22Rv1 (cell line): ENCODE results near the gene SLC28A3.

Source experiments
- CTCF ChIP-seq: fragments of 450-650 bp; IDR thresholded peaks from 2 replicates; pipeline ENCODE4 v1.5.1; 2017; ENCODE audit warnings: mild to moderate bottlenecking
- ZFX ChIP-seq: fragments of 450-650 bp; IDR thresholded peaks from 2 replicates; pipeline ENCODE4 v1.6.1; 2017; ENCODE audit warnings: antibody characterized with exemption, borderline replicate concordance

- TF ChIP-seq CTCF (no peak), ZFX (no peak)
These were observed 45.0 kb upstream of the SLC28A3 start for GRCh38 chr9:84385386-84386040.
